GM19193 (cell line): ENCODE results near the gene GPD1.

Experiments
- POLR2A ChIP-seq: IDR thresholded peaks from 4 replicates; pipeline ENCODE4 v1.6.1; 2011; ENCODE audit not compliant: insufficient read depth, insufficient read length; ENCODE audit errors: extremely low read depth

GPD1 gene

GRCh38 chr12:50104417-50105366, 884 bp downstream of the GPD1 start:
- no peak for TF ChIP-seq POLR2A

GRCh38 chr12:50105913-50106450, 2.2 kb downstream of the GPD1 start:
- no peak for TF ChIP-seq POLR2A

DNA sequence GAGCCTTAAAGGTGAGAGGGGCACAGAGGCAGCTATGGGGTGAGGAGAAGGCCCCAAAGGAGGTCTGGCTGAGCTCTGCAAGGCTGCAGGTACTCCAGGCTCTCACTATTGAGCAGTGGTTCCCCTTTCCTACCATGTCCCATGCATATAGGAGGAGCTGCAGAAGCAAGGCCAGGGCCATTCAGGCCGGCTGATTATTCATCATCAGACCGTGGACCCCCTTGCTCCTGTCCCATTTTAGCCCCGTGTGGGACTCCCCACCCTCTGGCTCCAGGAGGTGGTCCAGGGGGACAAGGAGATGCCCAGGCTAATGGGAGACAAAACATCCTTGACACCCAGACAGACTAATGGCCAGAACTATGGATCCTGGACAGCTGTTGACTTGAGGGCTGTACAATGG, 3.1 kb downstream of the GPD1 start:
- TF ChIP-seq POLR2A = no peak

- TF ChIP-seq POLR2A = no peak
Measured at GRCh38 chr12:50107416-50108268, 3.8 kb downstream of the GPD1 start.

DNA sequence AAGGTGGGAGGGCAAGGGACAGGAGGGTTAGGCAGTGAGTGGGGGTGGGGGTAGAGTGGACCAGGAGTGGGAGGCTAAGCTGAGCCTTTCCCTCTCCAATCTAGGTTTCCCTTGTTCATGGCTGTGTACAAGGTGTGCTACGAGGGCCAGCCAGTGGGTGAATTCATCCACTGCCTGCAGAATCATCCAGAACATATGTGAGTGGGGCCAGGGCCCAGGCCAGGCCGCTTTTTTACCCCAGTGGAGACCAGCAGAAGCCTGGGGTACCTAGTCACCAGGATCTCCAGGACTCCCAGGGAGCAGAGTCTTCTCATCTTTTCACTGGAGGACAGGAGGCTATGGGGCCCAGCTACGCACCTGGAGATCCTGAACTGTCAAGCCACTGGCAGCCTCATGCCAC, 5.5 kb downstream of the GPD1 start:
- no peak for TF ChIP-seq POLR2A

- no peak for TF ChIP-seq POLR2A
Measured at GRCh38 chr12:50110127-50110761, 6.4 kb downstream of the GPD1 start.

- TF ChIP-seq POLR2A = peak; percentile 50
Measured at GRCh38 chr12:50110762-50111351, 7.0 kb downstream of the GPD1 start.

- no peak for TF ChIP-seq POLR2A
Measured at GRCh38 chr12:50111395-50111692, 7.5 kb downstream of the GPD1 start.

DNA sequence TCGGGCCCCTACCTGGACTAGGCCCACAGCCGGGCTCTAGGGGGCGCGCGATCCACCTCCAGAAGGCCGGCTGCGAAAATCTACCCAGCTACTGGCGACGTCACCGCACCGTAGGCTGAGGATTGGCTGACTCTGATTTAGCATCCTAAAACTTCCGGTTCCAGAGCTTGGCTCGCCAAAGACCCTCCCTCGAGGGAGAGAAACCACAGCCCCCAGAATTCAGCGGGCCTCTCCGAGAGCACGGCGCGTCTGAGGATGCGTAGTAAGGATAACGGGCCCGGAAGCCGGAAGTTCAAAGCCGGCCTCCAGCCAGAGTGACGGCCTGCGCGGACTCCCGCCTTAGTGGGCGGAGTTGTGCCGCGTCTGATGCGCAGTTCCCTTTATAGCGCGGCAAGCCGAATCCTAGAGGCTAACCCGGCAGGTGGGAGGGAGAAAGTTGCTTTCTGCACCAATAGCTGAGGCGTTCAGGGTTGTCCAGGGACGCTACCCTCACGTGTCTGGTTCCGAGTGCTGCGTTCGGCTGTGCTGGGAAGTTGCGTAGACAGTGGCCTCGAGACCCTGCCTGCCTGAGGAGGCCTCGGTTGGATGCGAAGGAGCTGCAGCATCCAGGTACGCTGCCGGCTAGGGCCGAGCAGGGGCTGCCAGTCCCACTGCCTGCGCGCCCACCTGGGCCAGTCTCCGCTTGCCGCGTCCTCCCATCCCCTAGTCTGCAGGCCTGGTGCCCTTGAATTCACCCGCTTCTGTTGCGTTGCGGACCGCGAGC, 8.1 kb downstream of the GPD1 start, which contains the start of gene COX14:
Gene COX14, plus strand, starts transcription at position 544 of the 763 bp plus-strand sequence. CDS start 7,808 bp downstream, outside the sequence.
- TF ChIP-seq POLR2A = peak; percentile 98

- no peak for TF ChIP-seq POLR2A
Measured at GRCh38 chr12:50112456-50113218, 8.8 kb downstream of the GPD1 start.

DNA sequence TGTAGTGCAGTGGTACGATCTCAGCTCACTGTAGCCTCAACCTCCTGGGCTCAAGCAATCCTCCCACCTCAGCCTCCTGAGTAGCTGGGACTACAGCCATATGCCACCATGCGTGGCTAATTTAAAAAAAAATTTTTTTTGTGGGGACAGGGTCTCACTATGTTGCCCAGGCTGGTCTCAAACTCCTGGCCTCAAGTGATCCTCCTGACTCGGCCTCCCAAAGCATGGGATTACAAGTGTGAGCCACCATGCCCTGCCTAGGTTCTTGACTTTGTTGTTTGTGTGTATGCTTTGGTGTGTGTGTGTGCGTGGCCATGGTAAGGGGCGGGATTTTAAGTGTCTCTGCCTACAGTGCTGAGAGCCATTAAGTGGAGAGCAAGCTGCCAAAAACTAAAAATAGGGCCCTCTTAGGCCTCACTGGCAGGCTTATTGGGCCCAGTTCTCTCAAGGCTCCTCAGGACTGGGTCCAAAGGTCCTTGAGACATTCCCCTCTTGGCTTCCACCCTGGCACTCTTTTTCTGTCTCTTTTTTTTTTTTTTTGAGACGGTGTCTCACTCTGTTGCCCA, 13.3 kb downstream of the GPD1 start:
- no peak for TF ChIP-seq POLR2A

DNA sequence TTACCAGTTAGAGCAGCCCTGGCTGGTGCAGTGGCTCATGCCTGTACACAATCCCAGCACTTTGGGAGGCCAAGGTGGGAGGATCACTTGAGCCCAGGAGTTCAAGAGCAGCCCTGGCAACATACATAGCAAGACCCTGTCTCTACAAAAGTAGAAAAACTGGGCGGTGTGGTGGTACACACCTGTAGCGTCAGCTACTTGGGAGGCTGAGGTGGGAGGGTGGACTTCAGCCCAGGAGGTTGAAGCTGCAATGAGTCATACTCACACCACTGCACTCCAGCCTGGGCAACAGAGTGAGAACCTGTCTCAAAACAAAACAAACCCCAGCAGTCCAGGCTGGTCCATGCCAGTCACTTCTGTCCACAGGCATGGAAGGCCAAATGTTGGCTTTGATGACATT, 15.6 kb downstream of the GPD1 start:
- no peak for TF ChIP-seq POLR2A

DNA sequence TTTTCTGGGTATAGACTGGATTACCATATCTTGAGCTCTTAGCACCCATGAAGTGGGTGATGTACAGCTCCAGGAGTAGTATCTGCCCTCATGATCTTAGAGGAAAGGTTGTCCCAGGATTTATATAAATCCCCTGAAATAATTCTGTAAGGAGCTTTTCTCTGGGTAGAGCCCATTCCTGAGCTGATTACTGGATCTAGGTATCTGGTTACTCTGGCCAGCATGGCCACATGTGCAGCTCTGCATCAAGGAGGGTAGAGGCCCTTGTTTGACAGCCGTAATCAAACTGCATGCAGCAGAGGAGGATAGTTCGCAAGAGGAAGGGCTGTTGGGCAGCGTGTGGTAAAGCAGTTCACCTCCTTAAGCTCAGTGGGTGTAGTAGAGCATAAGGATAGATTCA, 16.7 kb downstream of the GPD1 start:
- TF ChIP-seq POLR2A = no peak
